CD4-positive, alpha-beta T cell (primary cell): ENCODE measurements around the gene ZNF823. TPM values are rescaled to one million over a fixed set of nuclear protein-coding genes. Genes with fewer than 3 reads are reported as not detected.

Experiments used
- ATAC-seq: fragments of 200-7000 bp; cut with Tn5 transposase; one replicate; pipeline ENCODE4 v1.10.0; 2022; ENCODE audit warnings: mild to moderate bottlenecking; ENCODE audit not compliant: poor library complexity
- CTCF ChIA-PET: fragments of 350-600 bp; sonication (Branson Sonifier 250); formaldehyde crosslinking; loops from one replicate; lab custom pipeline; 2021; ENCODE audit warnings: antibody characterized with exemption, inconsistent platforms; lab: Charles Lee
- POLR2A ChIA-PET: fragments of 350-600 bp; sonication (Branson Sonifier 250); formaldehyde crosslinking; loops from one replicate; lab custom pipeline; 2021; ENCODE audit warnings: antibody characterized with exemption, inconsistent platforms; lab: Charles Lee
- DNase-seq, 14 experiments: peaks; one replicate each; pipeline ENCODE4 v3.0.0-alpha.2; 2013 to 2020; ENCODE audit warnings: mixed read lengths in 2 of 14
- H3K27ac ChIP-seq, 2 donors: one replicate each; pipeline versions ENCODE4 v1.5.1 to v1.7.0; 2013; ENCODE audit warnings: low read length in 2 of 2, low read depth in 1 of 2, mild to moderate bottlenecking in 1 of 2
- H3K27me3 ChIP-seq, 2 experiments: 1 replicate in 1 of 2; 2 replicates in 1 of 2; pipeline versions ENCODE4 v1.6.1 to v1.7.0; 2013; ENCODE audit warnings: low read length in 2 of 2, control low read depth in 1 of 2, mild to moderate bottlenecking in 1 of 2, moderate library complexity in 1 of 2; ENCODE audit not compliant: insufficient read depth in 2 of 2, control insufficient read depth in 1 of 2
- H3K36me3 ChIP-seq: one replicate; pipeline ENCODE4 v1.6.1; 2013; ENCODE audit warnings: low read length, control low read depth; ENCODE audit not compliant: insufficient read depth
- H3K4me1 ChIP-seq: one replicate; pipeline ENCODE4 v1.6.1; 2013; ENCODE audit warnings: low read length, control low read depth; ENCODE audit not compliant: insufficient read depth
- H3K4me3 ChIP-seq: one replicate; pipeline ENCODE4 v1.5.1; 2013; ENCODE audit warnings: mild to moderate bottlenecking, low read length, moderate library complexity
- H3K9me3 ChIP-seq, 2 experiments: 1 replicate in 1 of 2; 2 replicates in 1 of 2; pipeline versions ENCODE4 v1.6.1 to v1.7.0; 2013; ENCODE audit warnings: low read length in 2 of 2, mild to moderate bottlenecking in 2 of 2, control low read depth in 1 of 2, moderate library complexity in 1 of 2; ENCODE audit not compliant: control insufficient read depth in 1 of 2, insufficient read depth in 1 of 2
- H3K27ac Mint-ChIP-seq: one replicate; pipeline ENCODE4 v1.8.0; 2020; ENCODE audit warnings: mixed read lengths
- H3K27me3 Mint-ChIP-seq: one replicate; pipeline ENCODE4 v1.8.0; 2021; ENCODE audit warnings: mixed read lengths
- H3K36me3 Mint-ChIP-seq: one replicate; pipeline ENCODE4 v1.8.0; 2021; ENCODE audit warnings: low read depth, mixed read lengths
- H3K4me1 Mint-ChIP-seq: one replicate; pipeline ENCODE4 v1.8.0; 2021; ENCODE audit warnings: low read depth, mixed read lengths
- H3K4me3 Mint-ChIP-seq: one replicate; pipeline ENCODE4 v1.8.0; 2020; ENCODE audit warnings: mild to moderate bottlenecking, mixed read lengths
- H3K9me3 Mint-ChIP-seq: one replicate; pipeline ENCODE4 v1.8.0; 2020; ENCODE audit warnings: mixed read lengths
- CTCF ChIP-seq: fragments of 200-600 bp; IDR thresholded peaks from one replicate; pipeline ENCODE4 v1.8.0; 2022; ENCODE audit warnings: antibody characterized with exemption, mild to moderate bottlenecking
- intact Hi-C, 2 experiments: fragments of 100-400 bp; cut with DNase I in 1 of 2; cut with micrococcal nuclease in 1 of 2; formaldehyde crosslinking; loops; one replicate each; pipeline versions ENCODE4 v1.15.1 to v1.9.0; 2023 to 2025; cut with DNase I, micrococcal nuclease
- total RNA-seq, 174 experiments: library from RNA in 2 of 174; stranded (reverse) in 2 of 174; gene quantifications; one replicate each; pipeline ENCODE4 v1.2.3 and lab custom pipeline; 2021 to 2026

Gene ZNF823
- total RNA-seq, 2 experiments from 2014 or later = 1.7 to 2.2 TPM

- Histone ChIP-seq H3K9me3 (peaks cover 15 to 17% of the 10 kb centered on the region in 2 experiments), H3K4me3 (no peak overlapping the region), H3K4me1 (no peaks in the 10 kb centered on the region), H3K27ac (no peak overlapping the region), H3K36me3 (no peaks in the 10 kb centered on the region), H3K27me3 (no peaks in the 10 kb centered on the region)
- ChIA-PET POLR2A (interaction anchor here (0.8 kb wide), 1 partner anchor 20 kb away, joined by 3 read pairs; no protein-coding TSS in a partner anchor), CTCF (no interaction called here)
- no peak for DNase-seq
- Mint-ChIP-seq H3K27me3 (peaks cover 7% of the 10 kb centered on the region), H3K27ac (no peak overlapping the region), H3K9me3 (peaks cover 18% of the 10 kb centered on the region), H3K36me3 (peaks cover 4% of the 10 kb centered on the region), H3K4me1 (no peaks in the 10 kb centered on the region), H3K4me3 (no peak overlapping the region)
- no peak for ATAC-seq
- intact Hi-C loops = no loop called here
- TF ChIP-seq CTCF = no peak
These were observed 7.1 kb upstream of the ZNF823 start for GRCh38 chr19:11745869-11746268.

- Mint-ChIP-seq H3K9me3 (no peaks in the 10 kb centered on the region), H3K27me3 (no peaks in the 10 kb centered on the region), H3K4me1 (peaks cover 22% of the 10 kb centered on the region), H3K27ac (peak overlapping the region; percentile 73), H3K4me3 (peak overlapping the region; percentile 96), H3K36me3 (peaks cover 22% of the 10 kb centered on the region)
- TF ChIP-seq CTCF = no peak
- peak overlapping the region; percentile 87 for H3K4me3 ChIP-seq
- ATAC-seq = peak; percentile 29
- H3K36me3 ChIP-seq = no peaks in the 10 kb centered on the region
- H3K27ac ChIP-seq = no peak overlapping the region
- intact Hi-C loops = loop anchor here (5.0 kb wide), 2 partner anchors 36 to 306 kb away; no protein-coding TSS in a partner anchor
- CTCF ChIA-PET = no interaction called here
- peaks cover 21% of the 10 kb centered on the region for H3K4me1 ChIP-seq
- no peaks in the 10 kb centered on the region for H3K27me3 ChIP-seq
- POLR2A ChIA-PET = interaction anchor here (0.6 to 2.1 kb wide), 4 partner anchors 29 to 1417 kb away, joined by 3 to 6 read pairs (median 3); partner anchors contain the start of gene ZNF441
- DNase-seq = peak in 13 of 14 experiments; percentile 2 to 53 (median 22)
- H3K9me3 ChIP-seq = no peaks in the 10 kb centered on the region
These were observed 591 bp downstream of the ZNF823 start for GRCh38 chr19:11737964-11738745.

- H3K27me3 ChIP-seq = no peaks in the 10 kb centered on the region
- no peaks in the 10 kb centered on the region for H3K27me3 Mint-ChIP-seq
- H3K4me1 ChIP-seq = peaks cover 21% of the 10 kb centered on the region
- no peaks in the 10 kb centered on the region for H3K36me3 ChIP-seq
- intact Hi-C loops = loop anchor here (5.0 kb wide), 2 partner anchors 34 to 304 kb away; no protein-coding TSS in a partner anchor
- no peaks in the 10 kb centered on the region for H3K9me3 ChIP-seq
- ATAC-seq (no peak), DNase-seq (peak in 4 of 14 experiments; percentile 2 to 44 (median 21))
- peaks cover 23% of the 10 kb centered on the region for H3K36me3 Mint-ChIP-seq
- TF ChIP-seq CTCF = no peak
- H3K4me3 Mint-ChIP-seq = peak overlapping the region; percentile 95
- POLR2A ChIA-PET = interaction anchor here (1.9 kb wide), 1 partner anchor 30 kb away, joined by 9 read pairs; the partner anchor contains the start of gene ZNF441
- peaks cover 22% of the 10 kb centered on the region for H3K4me1 Mint-ChIP-seq
- no peaks in the 10 kb centered on the region for H3K9me3 Mint-ChIP-seq
- H3K27ac ChIP-seq = no peak overlapping the region
- H3K4me3 ChIP-seq = no peak overlapping the region
- no peak overlapping the region for H3K27ac Mint-ChIP-seq
- CTCF ChIA-PET = no interaction called here
These were observed 2.0 kb downstream of the ZNF823 start for GRCh38 chr19:11736696-11737095.
